NCI-H146 treated with DMSO at 0.1 percent for 48 hours (cell line): ENCODE results near the gene KCNF1.
A peak's percentile ranks its signal among the peaks of the same experiment; 100 is the strongest.

Source experiments
- DNase-seq: peaks from one replicate; lab custom pipeline; 2025; ENCODE audit not compliant: unreplicated experiment; lab: John Stamatoyannopoulos, UW

Gene KCNF1

GRCh38 chr2:10901160-10901939, 10.4 kb upstream of the KCNF1 start:
- DNase-seq = no peak

GRCh38 chr2:10903861-10904210, 7.9 kb upstream of the KCNF1 start:
- no peak for DNase-seq

GRCh38 chr2:10904455-10904854, 7.3 kb upstream of the KCNF1 start:
- no peak for DNase-seq

GRCh38 chr2:10905006-10905861, 6.5 kb upstream of the KCNF1 start:
- DNase-seq = no peak

GRCh38 chr2:10905862-10906143, 5.9 kb upstream of the KCNF1 start:
- no peak for DNase-seq

GRCh38 chr2:10906926-10907625, 4.7 kb upstream of the KCNF1 start:
- no peak for DNase-seq

GRCh38 chr2:10908195-10908594, 3.5 kb upstream of the KCNF1 start:
- no peak for DNase-seq

- no peak for DNase-seq
Measured at GRCh38 chr2:10909050-10909995, 2.4 kb upstream of the KCNF1 start.

GRCh38 chr2:10909996-10910341, 1.8 kb upstream of the KCNF1 start:
- peak; percentile 83 for DNase-seq

- DNase-seq = no peak
Measured at GRCh38 chr2:10910625-10911024, 1.1 kb upstream of the KCNF1 start.

GRCh38 chr2:10912076-10912731, 470 bp downstream of the KCNF1 start:
- no peak for DNase-seq

- no peak for DNase-seq
Measured at GRCh38 chr2:10912796-10913455, 1.2 kb downstream of the KCNF1 start.

- DNase-seq = no peak
Measured at GRCh38 chr2:10913501-10914271, 2.0 kb downstream of the KCNF1 start.

GRCh38 chr2:10914272-10914693, 2.5 kb downstream of the KCNF1 start:
- DNase-seq = no peak

- DNase-seq = no peak
Measured at GRCh38 chr2:10915236-10915635, 3.5 kb downstream of the KCNF1 start.

GRCh38 chr2:10915731-10916276, 4.1 kb downstream of the KCNF1 start:
- DNase-seq = no peak

- DNase-seq = no peak
Measured at GRCh38 chr2:10916953-10917352, 5.2 kb downstream of the KCNF1 start.

GRCh38 chr2:10917927-10918326, 6.2 kb downstream of the KCNF1 start:
- no peak for DNase-seq
